NCI-H2196 treated with DMSO at 0.1 percent for 48 hours (cell line): ENCODE results near the gene CHST4.
"Not testable (repeated sequence)": the region's sequence is repeated elsewhere in the genome, so short reads cannot be mapped to it uniquely, and the experiment has no call there.

Source experiments
- DNase-seq: peaks from one replicate; lab custom pipeline; 2025; ENCODE audit not compliant: unreplicated experiment; lab: John Stamatoyannopoulos, UW

CHST4 gene

DNA sequence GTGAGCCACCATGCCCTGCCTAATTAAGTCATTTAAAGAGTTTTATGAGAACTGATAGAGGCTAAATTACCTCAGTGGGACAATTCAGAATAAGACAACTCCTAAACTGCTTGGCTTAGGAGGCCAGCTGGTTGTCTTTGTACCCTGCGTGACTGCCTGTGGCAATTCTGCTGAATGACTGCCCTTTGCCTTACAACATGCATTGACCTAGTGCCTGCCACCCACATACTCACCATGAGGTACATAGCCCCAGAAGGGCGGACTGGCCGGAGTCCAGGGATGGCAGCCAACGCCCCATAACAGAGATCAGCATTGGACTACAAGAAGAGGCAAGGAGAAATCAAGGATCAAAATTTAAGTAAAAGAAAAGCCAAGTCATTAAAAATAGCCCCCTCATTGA lies 43.4 kb downstream of the CHST4 start:
- no peak for DNase-seq

DNA sequence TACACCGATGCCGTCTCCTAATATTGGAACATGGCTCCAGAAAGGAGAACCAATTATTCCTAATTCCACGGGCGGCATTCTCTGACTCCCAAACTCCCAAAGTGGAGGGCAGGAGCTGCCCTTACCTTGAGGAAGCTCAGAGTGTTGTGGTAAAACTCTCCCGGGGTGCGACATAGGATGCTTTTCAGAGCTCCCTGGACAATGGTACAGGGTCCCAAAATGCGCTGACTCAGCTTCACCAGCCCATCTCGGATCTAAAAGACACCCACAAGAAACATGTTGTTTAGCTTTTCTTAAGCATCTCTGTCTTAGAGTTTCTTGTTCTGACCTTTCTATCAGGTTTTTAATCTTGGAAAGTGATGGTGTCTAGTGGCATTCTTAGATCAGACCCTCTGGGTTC lies 43.9 kb downstream of the CHST4 start:
- DNase-seq: no peak

DNA sequence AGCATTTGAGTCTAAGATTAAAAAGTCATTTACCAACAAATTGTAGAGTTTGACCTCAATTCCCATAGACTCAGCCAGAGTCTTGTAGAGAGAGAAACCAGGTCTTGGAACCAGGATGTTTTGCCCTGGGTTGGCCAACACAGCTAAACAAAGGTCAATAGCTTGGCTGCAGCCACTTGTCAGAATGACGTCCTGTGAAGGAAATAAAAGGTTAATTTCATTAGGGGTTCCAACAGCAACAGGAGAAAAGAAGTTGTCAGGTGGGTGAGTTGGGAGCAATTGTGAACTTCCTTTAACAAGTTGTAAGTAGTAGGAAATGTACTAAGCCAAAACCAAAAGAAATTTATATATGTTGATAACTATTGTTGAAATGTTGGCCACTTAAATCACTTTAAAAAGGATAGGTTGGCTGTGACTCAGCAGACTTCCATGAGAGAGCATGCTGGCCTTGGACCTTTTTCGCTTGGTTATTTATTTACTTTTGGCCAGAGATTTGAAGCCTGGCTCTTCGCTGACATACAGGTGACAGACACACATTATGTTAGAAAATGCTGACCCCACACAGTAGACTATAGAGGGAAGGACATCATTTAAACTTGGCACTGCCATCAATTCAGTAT lies 46.4 kb downstream of the CHST4 start:
- DNase-seq: no peak

DNA sequence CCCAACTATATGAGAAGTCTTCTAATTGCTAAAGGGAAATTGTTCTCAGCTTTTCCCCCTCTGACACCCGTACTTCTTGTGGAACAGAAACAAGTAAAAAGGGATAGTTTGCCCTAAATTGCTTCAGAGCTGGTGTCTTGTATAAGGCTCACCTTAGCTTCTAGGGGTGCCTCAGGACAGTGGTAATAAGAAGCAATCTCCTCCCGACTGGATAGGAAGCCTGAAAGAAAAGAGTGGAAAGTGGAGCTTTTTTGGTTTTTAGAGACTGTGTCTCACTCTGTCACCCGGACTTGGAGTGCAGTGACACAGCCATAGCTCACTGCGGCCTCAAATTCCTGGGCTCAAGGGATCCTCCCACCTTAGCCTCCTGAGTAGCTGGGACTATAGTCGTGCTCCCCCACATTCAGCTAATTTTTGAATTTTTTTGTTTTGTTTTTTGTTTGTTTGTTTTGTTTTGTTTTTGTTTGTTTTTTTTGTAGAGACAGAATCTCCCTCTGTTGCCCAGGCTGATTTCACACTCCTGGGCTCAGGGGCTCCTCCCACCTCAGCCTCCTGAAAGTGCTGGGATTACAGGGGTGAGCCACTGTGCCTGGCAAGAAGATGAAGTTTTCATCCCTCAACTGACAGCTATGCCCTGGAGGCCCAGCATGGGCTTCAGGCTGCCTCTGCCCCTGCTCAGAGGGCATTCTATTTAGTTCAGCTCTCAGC lies 47.3 kb downstream of the CHST4 start:
- DNase-seq: no peak

DNA sequence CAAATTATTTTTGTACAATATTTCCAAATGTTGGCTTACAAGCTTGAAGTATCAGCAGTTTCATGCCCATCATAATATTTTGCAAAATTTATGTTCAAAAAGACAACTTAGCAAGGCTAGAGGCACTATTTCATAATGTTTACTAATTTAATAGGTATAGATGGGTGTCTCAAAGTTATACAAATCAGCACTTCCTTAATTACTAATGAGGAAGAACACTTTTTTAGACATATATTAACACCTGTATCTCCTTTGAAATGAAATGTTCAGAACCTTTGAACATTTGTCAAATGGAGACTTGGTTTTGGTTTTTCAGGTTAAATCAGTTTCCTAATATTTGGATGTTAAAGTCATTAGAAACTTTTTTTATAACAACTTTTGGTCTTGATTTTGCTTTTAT lies 48.5 kb downstream of the CHST4 start:
- no peak for DNase-seq

DNA sequence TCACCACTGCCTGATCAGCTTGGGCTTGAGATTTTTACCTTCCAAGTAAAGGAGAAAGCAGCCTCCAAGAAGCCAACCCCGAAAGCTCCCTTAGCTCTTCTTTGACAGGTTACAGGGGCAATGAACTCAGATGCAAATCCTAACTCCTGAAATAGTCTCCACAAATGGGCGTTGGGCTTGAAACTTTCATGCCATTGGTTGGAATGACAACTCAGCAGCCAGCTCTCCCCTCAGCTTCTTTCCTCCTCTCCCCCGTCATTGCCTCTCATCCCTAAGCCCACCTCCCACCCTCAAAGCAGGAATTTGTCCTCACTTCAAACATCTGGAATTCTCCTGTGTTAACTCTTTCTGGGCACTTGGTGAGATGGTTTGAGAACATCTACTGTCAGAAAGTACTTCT lies 50.7 kb downstream of the CHST4 start, which contains the start of gene TAT:
TSS of gene TAT (minus strand) at position 122 of the 400 bp plus-strand sequence. CDS start 677 bp downstream, outside the sequence.
- no peak for DNase-seq

DNA sequence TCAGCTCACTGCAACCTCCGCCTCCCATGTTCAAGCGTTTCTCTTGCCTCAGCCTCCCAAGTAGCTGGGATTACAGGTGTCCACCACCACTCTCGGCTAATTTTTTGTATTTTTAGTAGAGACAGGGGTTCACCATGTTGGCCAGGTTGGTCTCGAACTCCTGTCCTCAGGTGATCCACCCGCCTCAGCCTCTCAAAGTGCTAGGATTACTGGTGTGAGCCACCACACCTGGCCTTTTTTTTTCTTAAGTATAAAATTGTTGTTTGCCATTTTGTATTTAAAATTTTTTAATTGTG lies 56.3 kb downstream of the CHST4 start:
- DNase-seq: not testable (repeated sequence)

DNA sequence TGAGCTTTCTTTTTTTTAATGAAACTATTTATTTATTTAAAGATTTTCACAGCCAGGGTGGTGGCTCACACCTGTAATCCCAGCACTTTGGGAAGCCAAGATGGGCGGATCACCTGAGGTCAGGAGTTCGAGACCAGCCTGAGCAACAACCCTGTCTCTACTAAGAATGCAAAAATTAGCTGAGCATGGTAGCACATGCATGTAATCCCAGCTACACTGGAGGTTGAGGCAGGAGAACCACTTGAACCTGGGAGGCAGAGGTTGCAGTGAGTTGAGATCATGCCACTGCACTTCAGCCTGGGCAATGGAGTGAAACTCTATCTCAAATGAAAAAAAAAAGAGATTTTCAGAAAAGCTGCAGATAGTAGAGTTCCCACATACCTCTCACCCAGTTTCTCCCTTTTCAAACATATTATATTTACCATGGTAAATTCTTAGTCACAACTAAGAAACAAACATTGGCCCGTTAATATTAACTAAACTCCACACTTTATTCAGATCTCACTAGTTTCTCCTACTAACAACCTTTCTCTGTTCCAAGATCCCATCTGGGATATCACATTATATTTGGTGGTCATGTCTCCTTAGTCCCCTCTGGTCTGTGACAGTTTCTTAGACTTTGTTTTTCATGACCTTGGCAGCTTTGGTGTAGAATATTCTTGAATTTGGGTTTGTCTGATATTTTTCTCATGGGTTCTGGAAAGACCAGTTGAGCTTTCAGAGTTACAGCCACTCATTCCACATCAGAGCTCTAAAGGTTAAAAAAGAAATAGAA lies 58.5 kb downstream of the CHST4 start:
- DNase-seq: no peak

DNA sequence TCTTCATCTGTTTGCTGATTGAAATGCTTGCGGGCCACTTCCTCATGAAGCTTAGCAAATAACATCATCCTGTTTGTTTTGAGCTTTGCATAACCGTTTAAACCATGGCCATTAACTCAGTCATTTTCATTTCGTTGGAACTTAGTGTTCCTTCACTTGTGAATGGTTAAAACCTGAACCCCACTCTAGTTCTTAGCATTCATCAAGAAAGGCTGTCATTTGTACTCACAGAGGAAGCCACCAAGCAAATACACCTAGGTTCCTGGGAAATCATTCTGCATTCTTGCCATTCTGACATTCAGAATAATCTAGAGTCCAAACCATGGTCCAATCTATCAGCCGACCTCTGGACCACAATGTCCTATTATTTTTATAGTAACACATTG lies 59.1 kb downstream of the CHST4 start:
- DNase-seq: no peak
